NCI-H1417 treated with DMSO at 0.1 percent for 48 hours (cell line): ENCODE data around the gene OR1L1.

ENCODE experiments used
- DNase-seq: peaks from one replicate; lab custom pipeline; 2025; lab: John Stamatoyannopoulos, UW

The OR1L1 gene

GRCh38 chr9:122661416-122661815 lies at the start of gene OR1L1:
TSS of gene OR1L1 (plus strand) at chr9:122661716. CDS start at chr9:122661716, 0 bp downstream.
- no peak for DNase-seq

GRCh38 chr9:122614362-122614761 lies 47.2 kb upstream of the OR1L1 start, which contains the start of gene OR1Q1:
TSS of gene OR1Q1 (plus strand) at chr9:122614738. CDS start at chr9:122614738, 0 bp downstream.
- no peak for DNase-seq

GRCh38 chr9:122619996-122620395 lies 41.5 kb upstream of the OR1L1 start:
- DNase-seq = no peak

GRCh38 chr9:122642226-122642625 lies 19.3 kb upstream of the OR1L1 start:
- DNase-seq = no peak

GRCh38 chr9:122656378-122656777 lies 5.1 kb upstream of the OR1L1 start:
- no peak for DNase-seq

GRCh38 chr9:122657527-122657926 lies 4.0 kb upstream of the OR1L1 start, which contains the start of gene OR1B1:
TSS of gene OR1B1 (minus strand) at chr9:122657627.
- DNase-seq = no peak

GRCh38 chr9:122672481-122672880 lies 11.0 kb downstream of the OR1L1 start:
- DNase-seq = no peak

GRCh38 chr9:122684851-122685250 lies 23.3 kb downstream of the OR1L1 start:
- DNase-seq = no peak

- no peak for DNase-seq
Observed at GRCh38 chr9:122695696-122696095, 34.2 kb downstream of the OR1L1 start.
